22Rv1 (cell line): ENCODE results near the gene KCNK18.

Source experiments
- H3K27ac ChIP-seq: fragments of 450-650 bp; 2 replicates; pipeline ENCODE4 v1.5.1; 2017
- ZFX ChIP-seq: fragments of 450-650 bp; IDR thresholded peaks from 2 replicates; pipeline ENCODE4 v1.6.1; 2017; ENCODE audit warnings: antibody characterized with exemption, borderline replicate concordance
- TF ChIP-seq, protein P1 (sequence below): fragments of 450-650 bp; IDR thresholded peaks from 2 replicates; pipeline ENCODE4 v1.5.1; 2017; ENCODE audit warnings: mild to moderate bottlenecking

The KCNK18 gene

DNA sequence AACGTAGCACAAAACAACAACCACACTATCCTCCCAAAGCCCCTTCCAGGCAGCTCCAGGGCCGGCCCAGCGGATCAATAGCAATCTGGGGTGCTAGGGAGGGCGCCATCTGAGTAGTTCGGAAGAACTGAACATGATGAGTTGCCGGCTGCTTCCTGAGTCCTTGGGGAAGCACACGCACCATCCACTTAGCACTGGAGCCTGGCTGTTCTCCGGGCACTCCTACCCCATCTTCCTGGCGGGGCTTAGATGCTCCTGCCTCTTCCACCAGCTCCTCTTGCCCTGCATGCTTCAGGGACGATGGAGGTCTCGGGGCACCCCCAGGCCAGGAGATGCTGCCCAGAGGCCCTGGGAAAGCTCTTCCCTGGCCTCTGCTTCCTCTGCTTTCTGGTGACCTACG, at the start of gene KCNK18:
KCNK18 (plus strand) TSS at position 301 of the 400 bp plus-strand sequence; CDS start at position 301, 0 bp downstream.
- TF ChIP-seq, protein P1, sequence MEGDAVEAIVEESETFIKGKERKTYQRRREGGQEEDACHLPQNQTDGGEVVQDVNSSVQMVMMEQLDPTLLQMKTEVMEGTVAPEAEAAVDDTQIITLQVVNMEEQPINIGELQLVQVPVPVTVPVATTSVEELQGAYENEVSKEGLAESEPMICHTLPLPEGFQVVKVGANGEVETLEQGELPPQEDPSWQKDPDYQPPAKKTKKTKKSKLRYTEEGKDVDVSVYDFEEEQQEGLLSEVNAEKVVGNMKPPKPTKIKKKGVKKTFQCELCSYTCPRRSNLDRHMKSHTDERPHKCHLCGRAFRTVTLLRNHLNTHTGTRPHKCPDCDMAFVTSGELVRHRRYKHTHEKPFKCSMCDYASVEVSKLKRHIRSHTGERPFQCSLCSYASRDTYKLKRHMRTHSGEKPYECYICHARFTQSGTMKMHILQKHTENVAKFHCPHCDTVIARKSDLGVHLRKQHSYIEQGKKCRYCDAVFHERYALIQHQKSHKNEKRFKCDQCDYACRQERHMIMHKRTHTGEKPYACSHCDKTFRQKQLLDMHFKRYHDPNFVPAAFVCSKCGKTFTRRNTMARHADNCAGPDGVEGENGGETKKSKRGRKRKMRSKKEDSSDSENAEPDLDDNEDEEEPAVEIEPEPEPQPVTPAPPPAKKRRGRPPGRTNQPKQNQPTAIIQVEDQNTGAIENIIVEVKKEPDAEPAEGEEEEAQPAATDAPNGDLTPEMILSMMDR: no peak
- no peak for TF ChIP-seq ZFX
- no peak within 1 kb of the TSS for H3K27ac ChIP-seq

DNA sequence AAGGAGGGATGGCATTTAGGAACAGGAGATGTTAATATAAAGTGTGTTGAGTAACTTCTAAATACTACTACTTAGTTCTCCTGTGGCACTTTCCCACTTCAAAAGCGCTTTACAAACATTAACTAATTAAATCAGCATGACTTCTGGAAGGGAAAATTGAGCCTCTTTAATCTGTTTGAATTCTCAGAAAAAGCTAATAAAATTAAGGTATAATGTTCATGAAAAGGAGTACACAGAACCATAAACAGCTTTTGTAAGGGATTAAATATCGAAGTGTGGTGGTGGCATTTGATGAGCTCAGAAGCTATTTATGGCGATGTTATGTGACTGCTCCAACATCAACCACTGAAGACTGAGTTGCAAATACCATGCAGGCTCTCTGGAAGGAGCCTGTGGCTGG, 49.0 kb upstream of the KCNK18 start:
- TF ChIP-seq ZFX: no peak
- TF ChIP-seq, protein P1: no peak
- H3K27ac ChIP-seq: no peak overlapping the region

DNA sequence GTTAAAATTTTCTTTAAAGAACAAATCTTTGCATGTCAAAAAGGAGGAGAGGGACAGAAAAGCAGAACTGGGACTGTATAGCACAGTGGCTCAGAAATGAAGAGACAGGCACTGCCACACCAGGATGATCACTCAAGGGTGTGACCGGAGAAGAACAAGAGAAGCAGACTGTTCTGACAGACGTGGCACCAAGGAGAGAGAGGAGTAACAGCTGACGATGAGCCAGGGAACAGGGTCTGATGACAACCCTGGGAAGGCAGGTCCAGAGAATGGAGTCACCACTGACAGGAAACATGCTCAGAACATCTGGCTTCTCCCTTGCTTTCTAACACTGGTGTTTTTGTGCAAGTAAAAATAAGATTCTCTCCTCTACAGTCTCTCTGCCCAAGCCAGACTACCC, 44.6 kb upstream of the KCNK18 start:
- TF ChIP-seq, protein P1: no peak
- no peak for TF ChIP-seq ZFX
- H3K27ac ChIP-seq: no peak overlapping the region

DNA sequence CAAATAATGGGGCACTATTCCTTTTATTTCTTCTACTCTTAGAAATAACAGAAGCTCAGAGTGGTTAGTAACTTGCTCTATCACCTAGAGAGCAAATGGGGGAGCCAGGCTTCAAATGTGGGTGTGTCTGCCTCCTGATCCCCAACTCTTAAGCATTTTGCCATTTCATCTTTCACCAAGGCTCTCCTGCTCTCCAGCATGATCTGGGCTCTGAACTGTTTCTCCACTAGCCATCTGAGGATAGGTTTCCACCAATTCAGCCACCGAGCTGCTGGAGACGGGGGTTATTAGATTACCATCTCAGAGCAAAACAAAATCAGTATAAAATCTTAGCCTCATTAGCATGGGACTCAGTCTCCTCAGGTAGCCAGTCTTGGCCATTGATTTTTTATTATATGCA, 39.0 kb upstream of the KCNK18 start:
- no peak overlapping the region for H3K27ac ChIP-seq
- no peak for TF ChIP-seq ZFX
- TF ChIP-seq, protein P1: no peak

DNA sequence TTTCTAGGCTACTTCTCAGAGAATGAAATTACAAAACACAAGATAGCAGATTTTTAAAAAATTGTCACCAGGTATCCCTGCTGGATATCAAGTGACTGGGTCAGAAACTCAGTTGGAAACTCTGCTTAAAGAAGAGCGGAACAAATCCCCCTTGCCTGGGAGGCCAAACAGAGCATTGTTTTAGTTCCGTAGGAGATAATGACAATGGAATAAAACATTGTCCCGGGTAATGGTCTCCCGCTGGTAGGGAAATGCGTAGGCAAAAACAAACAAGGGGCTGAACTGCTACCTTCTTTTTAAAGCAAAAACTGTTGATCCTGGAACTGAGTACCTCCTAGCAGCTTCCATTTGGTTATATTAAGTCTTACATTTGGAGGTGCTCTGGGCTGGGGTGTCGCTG, 37.9 kb upstream of the KCNK18 start:
- TF ChIP-seq, protein P1: no peak
- no peak for TF ChIP-seq ZFX
- H3K27ac ChIP-seq: no peak overlapping the region

DNA sequence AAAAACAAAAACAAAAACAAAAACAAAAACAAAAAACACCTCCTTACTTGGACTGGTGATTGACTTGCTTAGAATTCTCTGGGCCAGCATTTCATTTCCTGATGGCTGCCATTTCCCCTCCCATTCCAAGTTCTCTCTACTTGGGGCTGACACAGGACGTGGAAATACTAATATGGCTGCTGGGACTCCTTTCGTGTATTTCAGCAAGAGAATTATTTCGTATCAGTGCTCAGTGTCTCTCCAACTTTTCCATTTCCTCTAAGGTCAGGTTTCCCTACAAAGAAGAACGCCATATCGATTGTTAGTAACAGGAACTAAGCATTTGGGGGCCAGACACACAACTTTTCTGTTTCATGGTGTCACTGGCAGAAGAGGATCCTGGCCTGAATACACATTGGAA, 36.7 kb upstream of the KCNK18 start:
- TF ChIP-seq, protein P1: no peak
- TF ChIP-seq ZFX: no peak
- H3K27ac ChIP-seq: no peak overlapping the region

DNA sequence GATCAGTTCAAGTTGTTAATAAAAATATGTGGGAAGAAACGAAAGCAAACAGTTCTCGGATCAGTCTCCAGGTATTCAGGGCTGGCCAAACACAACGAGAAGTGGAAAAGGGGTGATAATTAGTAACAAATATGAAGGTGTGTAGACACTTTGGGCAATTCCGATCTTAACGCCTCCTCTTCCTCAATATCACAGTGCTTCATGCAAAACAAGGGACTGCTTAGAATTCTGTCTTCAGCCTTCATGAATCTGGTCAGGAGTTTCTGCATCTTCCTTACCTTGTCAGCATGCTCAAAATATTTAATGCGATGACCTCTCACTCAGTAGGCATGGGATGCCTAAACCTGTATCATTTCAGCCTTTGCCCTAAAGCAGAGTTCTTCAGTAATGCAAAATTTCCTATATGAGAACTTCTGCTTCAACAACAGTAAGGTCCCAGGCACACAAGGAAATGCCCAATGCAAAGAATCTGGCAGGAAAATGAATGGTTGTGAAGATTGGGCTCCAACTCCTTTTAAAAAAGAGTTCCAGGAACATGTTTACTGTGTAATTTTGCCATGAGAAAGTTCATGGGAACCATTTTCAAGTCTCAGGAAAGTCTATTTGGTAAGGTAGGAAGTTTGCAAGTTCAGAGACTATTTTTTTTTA, 35.8 kb upstream of the KCNK18 start:
- no peak for TF ChIP-seq ZFX
- TF ChIP-seq, protein P1: no peak
- no peak overlapping the region for H3K27ac ChIP-seq
